C4-2B (cell line): ENCODE results near the gene PLCG2.

ENCODE experiments used
- ZFX ChIP-seq: fragments of 450-650 bp; IDR thresholded peaks from 2 replicates; pipeline ENCODE4 v1.6.1; 2017
- TF ChIP-seq, protein P1 (sequence below): fragments of 450-650 bp; conservative IDR thresholded peaks from 2 replicates; pipeline ENCODE4 v1.5.1; 2017; ENCODE audit warnings: mild to moderate bottlenecking

DNA sequence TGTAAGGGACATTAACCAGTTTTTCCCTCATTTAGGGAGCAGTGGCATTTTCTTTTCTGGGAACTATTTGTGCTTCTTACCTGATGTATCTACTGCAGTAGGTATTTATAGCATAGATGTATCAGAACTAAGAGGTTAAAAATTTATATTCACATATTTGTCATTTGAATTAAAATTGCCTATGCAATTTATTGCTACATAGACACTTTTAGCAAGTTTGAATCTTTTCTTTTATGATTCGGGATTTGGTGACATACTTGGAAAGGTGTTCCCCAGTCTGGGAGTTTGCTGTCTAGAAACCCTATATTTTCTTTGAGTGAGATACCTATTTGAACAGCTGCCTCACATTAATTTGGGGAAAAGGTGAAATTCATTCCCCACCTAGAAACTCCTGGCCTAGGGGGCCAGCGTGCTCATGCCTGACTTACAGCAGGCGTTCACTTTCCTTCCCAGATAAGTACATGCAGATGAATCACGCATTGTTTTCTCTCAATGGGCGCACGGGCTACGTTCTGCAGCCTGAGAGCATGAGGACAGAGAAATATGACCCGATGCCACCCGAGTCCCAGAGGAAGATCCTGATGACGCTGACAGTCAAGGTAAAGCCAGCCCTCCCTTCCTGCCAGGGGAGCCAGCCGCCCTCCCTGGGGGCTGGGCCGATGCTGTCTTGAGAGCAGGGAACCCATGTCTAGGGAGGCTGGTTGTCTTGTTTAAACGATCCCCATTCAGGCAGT lies 158.4 kb downstream of the PLCG2 start:
- TF ChIP-seq, protein P1, sequence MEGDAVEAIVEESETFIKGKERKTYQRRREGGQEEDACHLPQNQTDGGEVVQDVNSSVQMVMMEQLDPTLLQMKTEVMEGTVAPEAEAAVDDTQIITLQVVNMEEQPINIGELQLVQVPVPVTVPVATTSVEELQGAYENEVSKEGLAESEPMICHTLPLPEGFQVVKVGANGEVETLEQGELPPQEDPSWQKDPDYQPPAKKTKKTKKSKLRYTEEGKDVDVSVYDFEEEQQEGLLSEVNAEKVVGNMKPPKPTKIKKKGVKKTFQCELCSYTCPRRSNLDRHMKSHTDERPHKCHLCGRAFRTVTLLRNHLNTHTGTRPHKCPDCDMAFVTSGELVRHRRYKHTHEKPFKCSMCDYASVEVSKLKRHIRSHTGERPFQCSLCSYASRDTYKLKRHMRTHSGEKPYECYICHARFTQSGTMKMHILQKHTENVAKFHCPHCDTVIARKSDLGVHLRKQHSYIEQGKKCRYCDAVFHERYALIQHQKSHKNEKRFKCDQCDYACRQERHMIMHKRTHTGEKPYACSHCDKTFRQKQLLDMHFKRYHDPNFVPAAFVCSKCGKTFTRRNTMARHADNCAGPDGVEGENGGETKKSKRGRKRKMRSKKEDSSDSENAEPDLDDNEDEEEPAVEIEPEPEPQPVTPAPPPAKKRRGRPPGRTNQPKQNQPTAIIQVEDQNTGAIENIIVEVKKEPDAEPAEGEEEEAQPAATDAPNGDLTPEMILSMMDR, result no peak
- no peak for TF ChIP-seq ZFX
